HepG2 (cell line): ENCODE results near the gene ERF. TPM values are rescaled to one million over a fixed set of nuclear protein-coding genes. Genes with fewer than 3 reads are reported as not detected.
A peak's percentile ranks its signal among the peaks of the same experiment; 100 is the strongest.

Experiments used
- CCDC6 ChIP-seq: sonication (generic); formaldehyde crosslinking; IDR thresholded peaks from 2 replicates; pipeline ENCODE4 v1.8.1; 2022; ENCODE audit warnings: mild to moderate bottlenecking, missing genetic modification reagents, moderate library complexity
- DPF2 ChIP-seq: sonication (generic); formaldehyde crosslinking; IDR thresholded peaks from 2 replicates; pipeline ENCODE4 v1.4.0; 2020; ENCODE audit warnings: mild to moderate bottlenecking, low read depth, missing genetic modification reagents, borderline replicate concordance
- E2F1 ChIP-seq: sonication (generic); formaldehyde crosslinking; IDR thresholded peaks from 2 replicates; pipeline ENCODE4 v1.5.0; 2020; ENCODE audit warnings: missing genetic modification reagents
- FOSL1 ChIP-seq: sonication (generic); formaldehyde crosslinking; IDR thresholded peaks from 2 replicates; pipeline ENCODE4 v1.9.0; 2021; ENCODE audit warnings: missing genetic modification reagents, borderline replicate concordance
- FOXJ3 ChIP-seq: sonication (generic); formaldehyde crosslinking; IDR thresholded peaks from 2 replicates; pipeline ENCODE4 v1.4.0; 2020; ENCODE audit warnings: missing genetic modification reagents, mild to moderate bottlenecking, borderline replicate concordance
- JUN ChIP-seq: sonication (generic); formaldehyde crosslinking; IDR thresholded peaks from 2 replicates; pipeline ENCODE4 v1.4.0; 2020; ENCODE audit warnings: mild to moderate bottlenecking, missing genetic modification reagents
- MBD4 ChIP-seq: IDR thresholded peaks from 2 replicates; pipeline ENCODE4 v1.6.1; 2012; ENCODE audit warnings: low read length, inconsistent platforms, borderline replicate concordance
- MEF2D ChIP-seq: sonication (generic); formaldehyde crosslinking; IDR thresholded peaks from 2 replicates; pipeline ENCODE4 v1.5.1; 2020; ENCODE audit warnings: mild to moderate bottlenecking, missing genetic modification reagents
- MYC ChIP-seq: sonication (generic); formaldehyde crosslinking; IDR thresholded peaks from 2 replicates; pipeline ENCODE4 v1.9.0; 2021; ENCODE audit warnings: missing genetic modification reagents, borderline replicate concordance
- POLR2AphosphoS2 ChIP-seq: IDR thresholded peaks from 2 replicates; pipeline ENCODE4 v1.6.1; 2011; ENCODE audit warnings: low read depth, low read length, improper control_type of control experiment
- TCF7 ChIP-seq: sonication (generic); IDR thresholded peaks from 2 replicates; pipeline ENCODE4 v1.6.1; 2016; ENCODE audit warnings: antibody characterized with exemption, low read depth
- TFE3 ChIP-seq: IDR thresholded peaks from 2 replicates; pipeline ENCODE4 v1.6.1; 2016
- ZBTB46 ChIP-seq: sonication (generic); formaldehyde crosslinking; IDR thresholded peaks from 2 replicates; pipeline ENCODE4 v1.4.0; 2020; ENCODE audit warnings: mild to moderate bottlenecking, missing genetic modification reagents, borderline replicate concordance
- ZNF253 ChIP-seq: sonication (generic); formaldehyde crosslinking; IDR thresholded peaks from 2 replicates; pipeline ENCODE4 v1.8.0; 2022; ENCODE audit warnings: mild to moderate bottlenecking, missing genetic modification reagents, borderline replicate concordance
- ZNF3 ChIP-seq: IDR thresholded peaks from 2 replicates; pipeline ENCODE4 v1.7.0; 2017; ENCODE audit warnings: inconsistent platforms
- ZNF510 ChIP-seq: sonication (generic); formaldehyde crosslinking; IDR thresholded peaks from 2 replicates; pipeline ENCODE4 v1.4.0; 2020; ENCODE audit warnings: low read depth, mild to moderate bottlenecking, missing genetic modification reagents
- polyA plus RNA-seq, 8 experiments: library from polyadenylated mRNA; depleted of rRNA in 3 of 8; stranded (reverse) in 7 of 8; unstranded in 1 of 8; fragments of >200 nt; fragmentation: Illumina TruSeq in 4 of 8; extraction: Trizol in 4 of 8; gene quantifications; 2 replicates each; pipeline versions ENCODE4 v1.2.1 to v1.2.3, GENCODE V29; 2011 to 2016; ENCODE audit warnings: low read depth in 4 of 8, missing spikeins in 1 of 8, mixed read lengths in 1 of 8; ENCODE audit not compliant: insufficient read depth in 1 of 8
- total RNA-seq, 5 experiments: library from RNA; depleted of rRNA; stranded (reverse); fragments of >200 nt; fragmentation: Illumina TruSeq; extraction: Trizol; gene quantifications; 2 replicates each; pipeline ENCODE4 v1.2.3, GENCODE V29; 2016; ENCODE audit warnings: low read depth in 1 of 5
- TF ChIP-seq, protein P1 (sequence below): sonication (generic); formaldehyde crosslinking; IDR thresholded peaks from 2 replicates; pipeline ENCODE4 v1.5.1; 2020; ENCODE audit warnings: mild to moderate bottlenecking, missing genetic modification reagents, borderline replicate concordance
- TF ChIP-seq, protein P2 (sequence below): fragments of 450-650 bp; IDR thresholded peaks from 2 replicates; pipeline ENCODE4 v1.6.1; 2016
- TF ChIP-seq, protein P3 (sequence below): sonication (generic); formaldehyde crosslinking; IDR thresholded peaks from 2 replicates; pipeline ENCODE4 v1.4.0; 2020; ENCODE audit warnings: missing genetic modification reagents

The ERF gene
- total and polyA plus RNA-seq, 2 of the 13 experiments (the other 11 are each of a cell fraction or from before 2014, with no cell fraction given), result 67.1 to 69.9 TPM

- TF ChIP-seq ZBTB46 (CRISPR knock-in tag) (peak; percentile 67; the same call in 1 of the 2 replicates), ZNF3 (CRISPR knock-in tag) (no peak), ZNF253 (CRISPR knock-in tag) (0 out of 2 replicates have a peak, but pooled peaks have one; percentile 20), POLR2AphosphoS2 (no peak), FOXJ3 (CRISPR knock-in tag) (no peak), ZNF510 (CRISPR knock-in tag) (no peak), JUN (CRISPR knock-in tag) (peak; percentile 91), MEF2D (CRISPR knock-in tag) (0 out of 2 replicates have a peak, but pooled peaks have one; percentile 48), MBD4 (no peak), E2F1 (CRISPR knock-in tag) (no peak), TCF7 (no peak), MYC (CRISPR knock-in tag) (peak; percentile 27; the same call in 1 of the 2 replicates), CCDC6 (no peak), DPF2 (CRISPR knock-in tag) (peak; percentile 83), FOSL1 (CRISPR knock-in tag) (peak; percentile 69; the same call in 1 of the 2 replicates), TFE3 (CRISPR knock-in tag) (0 out of 2 replicates have a peak, but pooled peaks have one; percentile 2)
- TF ChIP-seq, protein P1, sequence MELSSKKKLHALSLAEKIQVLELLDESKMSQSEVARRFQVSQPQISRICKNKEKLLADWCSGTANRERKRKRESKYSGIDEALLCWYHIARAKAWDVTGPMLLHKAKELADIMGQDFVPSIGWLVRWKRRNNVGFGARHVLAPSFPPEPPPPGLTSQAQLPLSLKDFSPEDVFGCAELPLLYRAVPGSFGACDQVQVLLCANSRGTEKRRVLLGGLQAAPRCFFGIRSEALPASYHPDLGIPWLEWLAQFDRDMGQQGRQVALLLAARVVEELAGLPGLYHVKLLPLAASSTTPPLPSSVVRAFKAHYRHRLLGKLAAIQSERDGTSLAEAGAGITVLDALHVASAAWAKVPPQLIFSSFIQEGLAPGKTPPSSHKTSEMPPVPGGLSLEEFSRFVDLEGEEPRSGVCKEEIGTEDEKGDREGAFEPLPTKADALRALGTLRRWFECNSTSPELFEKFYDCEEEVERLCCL, result no peak
- TF ChIP-seq, protein P2, sequence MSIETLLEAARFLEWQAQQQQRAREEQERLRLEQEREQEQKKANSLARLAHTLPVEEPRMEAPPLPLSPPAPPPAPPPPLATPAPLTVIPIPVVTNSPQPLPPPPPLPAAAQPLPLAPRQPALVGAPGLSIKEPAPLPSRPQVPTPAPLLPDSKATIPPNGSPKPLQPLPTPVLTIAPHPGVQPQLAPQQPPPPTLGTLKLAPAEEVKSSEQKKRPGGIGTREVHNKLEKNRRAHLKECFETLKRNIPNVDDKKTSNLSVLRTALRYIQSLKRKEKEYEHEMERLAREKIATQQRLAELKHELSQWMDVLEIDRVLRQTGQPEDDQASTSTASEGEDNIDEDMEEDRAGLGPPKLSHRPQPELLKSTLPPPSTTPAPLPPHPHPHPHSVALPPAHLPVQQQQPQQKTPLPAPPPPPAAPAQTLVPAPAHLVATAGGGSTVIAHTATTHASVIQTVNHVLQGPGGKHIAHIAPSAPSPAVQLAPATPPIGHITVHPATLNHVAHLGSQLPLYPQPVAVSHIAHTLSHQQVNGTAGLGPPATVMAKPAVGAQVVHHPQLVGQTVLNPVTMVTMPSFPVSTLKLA, result no peak
- TF ChIP-seq, protein P3, sequence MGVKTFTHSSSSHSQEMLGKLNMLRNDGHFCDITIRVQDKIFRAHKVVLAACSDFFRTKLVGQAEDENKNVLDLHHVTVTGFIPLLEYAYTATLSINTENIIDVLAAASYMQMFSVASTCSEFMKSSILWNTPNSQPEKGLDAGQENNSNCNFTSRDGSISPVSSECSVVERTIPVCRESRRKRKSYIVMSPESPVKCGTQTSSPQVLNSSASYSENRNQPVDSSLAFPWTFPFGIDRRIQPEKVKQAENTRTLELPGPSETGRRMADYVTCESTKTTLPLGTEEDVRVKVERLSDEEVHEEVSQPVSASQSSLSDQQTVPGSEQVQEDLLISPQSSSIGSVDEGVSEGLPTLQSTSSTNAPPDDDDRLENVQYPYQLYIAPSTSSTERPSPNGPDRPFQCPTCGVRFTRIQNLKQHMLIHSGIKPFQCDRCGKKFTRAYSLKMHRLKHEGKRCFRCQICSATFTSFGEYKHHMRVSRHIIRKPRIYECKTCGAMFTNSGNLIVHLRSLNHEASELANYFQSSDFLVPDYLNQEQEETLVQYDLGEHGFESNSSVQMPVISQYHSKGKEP (CRISPR knock-in tag), result no peak
These were observed 27.2 kb upstream of the ERF start (continued) for GRCh38 chr19:42281827-42282762.
